Measurements from ENCODE around the gene BTG2.

BTG2 gene

GRCh38 chr1:203320591-203321272 lies 15.4 kb downstream of the BTG2 start:
- DNase-seq: no peak

- no peak for DNase-seq
Measured at GRCh38 chr1:203321273-203322052, 16.1 kb downstream of the BTG2 start.

- DNase-seq: no peak
Measured at GRCh38 chr1:203322500-203323179, 17.3 kb downstream of the BTG2 start.

GRCh38 chr1:203323587-203323986 lies 18.3 kb downstream of the BTG2 start:
- no peak for DNase-seq

GRCh38 chr1:203324105-203325025 lies 19.0 kb downstream of the BTG2 start:
- no peak for DNase-seq

GRCh38 chr1:203325026-203325417 lies 19.7 kb downstream of the BTG2 start:
- no peak for DNase-seq

GRCh38 chr1:203325418-203326091 lies 20.2 kb downstream of the BTG2 start:
- DNase-seq: peak; percentile 74

- peak; percentile 95 for DNase-seq
Measured at GRCh38 chr1:203326830-203327683, 21.7 kb downstream of the BTG2 start.

- DNase-seq: no peak
Measured at GRCh38 chr1:203327684-203328457, 22.6 kb downstream of the BTG2 start.

- no peak for DNase-seq
Measured at GRCh38 chr1:203328714-203329122, 23.4 kb downstream of the BTG2 start.

- DNase-seq: no peak
Measured at GRCh38 chr1:203331224-203331623, 25.9 kb downstream of the BTG2 start.

GRCh38 chr1:203335503-203335902 lies 30.2 kb downstream of the BTG2 start:
- DNase-seq: no peak

GRCh38 chr1:203336097-203336496 lies 30.8 kb downstream of the BTG2 start:
- DNase-seq: no peak

- no peak for DNase-seq
Measured at GRCh38 chr1:203338335-203339036, 33.2 kb downstream of the BTG2 start.

GRCh38 chr1:203340112-203340790 lies 34.9 kb downstream of the BTG2 start:
- DNase-seq: peak; percentile 72

- no peak for DNase-seq
Measured at GRCh38 chr1:203342192-203342940, 37.0 kb downstream of the BTG2 start.

- no peak for DNase-seq
Measured at GRCh38 chr1:203343956-203344754, 38.8 kb downstream of the BTG2 start.
